Stimulated activated effector memory CD8-positive, alpha-beta T cell treated with anti-CD3 and anti-CD28 coated beads, Interleukin-12 subunit alpha, Interleukin-12 subunit beta, amount 100 ng/mL, for 72 hours (primary cell): ENCODE measurements around the gene KCNE1.
"Not testable (repeated sequence)": the region's sequence is repeated elsewhere in the genome, so short reads cannot be mapped to it uniquely, and the experiment has no call there.

ENCODE experiments used
- ATAC-seq: fragments of 150-1000 bp; cut with Tn5 transposase; 2 replicates; pipeline ENCODE4 v1.10.0; 2021
- DNase-seq, 2 donors: peaks; one replicate each; pipeline ENCODE4 v3.0.0; 2021 to 2022; ENCODE audit warnings: low spot score in 2 of 2
- H3K27ac Mint-ChIP-seq: one replicate; pipeline ENCODE4 v1.8.0; 2022; ENCODE audit warnings: mild to moderate bottlenecking, mixed read lengths
- H3K36me3 Mint-ChIP-seq: one replicate; pipeline ENCODE4 v1.8.0; 2022; ENCODE audit warnings: mild to moderate bottlenecking, mixed read lengths
- H3K4me1 Mint-ChIP-seq: one replicate; pipeline ENCODE4 v1.8.0; 2022; ENCODE audit warnings: mixed read lengths
- H3K4me3 Mint-ChIP-seq: one replicate; pipeline ENCODE4 v1.8.0; 2022; ENCODE audit warnings: mild to moderate bottlenecking, mixed read lengths
- H3K9me3 Mint-ChIP-seq: one replicate; pipeline ENCODE4 v1.8.0; 2022; ENCODE audit warnings: mixed read lengths

The KCNE1 gene

GRCh38 chr21:34511787-34512455, at the start of gene KCNE1:
Gene KCNE1 (minus strand): TSS chr21:34512210. CDS start chr21:34449634, 62,576 bp downstream.
- ATAC-seq (no peak), DNase-seq (no peak)
- H3K4me3 Mint-ChIP-seq: no peak within 1 kb of the TSS
- H3K9me3 Mint-ChIP-seq: no peaks in the 10 kb centered on the region
- peaks cover 8% of the 10 kb centered on the region for H3K4me1 Mint-ChIP-seq
- H3K27ac Mint-ChIP-seq: no peak within 1 kb of the TSS
- no peaks in the 10 kb centered on the region for H3K36me3 Mint-ChIP-seq

GRCh38 chr21:34561806-34562205, 49.8 kb upstream of the KCNE1 start:
- no peaks in the 10 kb centered on the region for H3K36me3 Mint-ChIP-seq

GRCh38 chr21:34560609-34561008, 48.6 kb upstream of the KCNE1 start:
- no peak for DNase-seq
- Mint-ChIP-seq H3K9me3 (no peaks in the 10 kb centered on the region), H3K36me3 (no peaks in the 10 kb centered on the region), H3K4me1 (no peaks in the 10 kb centered on the region), H3K4me3 (no peak overlapping the region), H3K27ac (no peak overlapping the region)
- ATAC-seq: no peak

More at GRCh38 chr21:34561806-34562205, 49.8 kb upstream of the KCNE1 start:
- no peak overlapping the region for H3K27ac Mint-ChIP-seq
- DNase-seq: no peak
- no peaks in the 10 kb centered on the region for H3K4me1 Mint-ChIP-seq
- H3K4me3 Mint-ChIP-seq: no peak overlapping the region
- no peaks in the 10 kb centered on the region for H3K9me3 Mint-ChIP-seq
- ATAC-seq: no peak

- Mint-ChIP-seq H3K9me3 (peaks cover 1% of the 10 kb centered on the region), H3K27ac (no peak overlapping the region), H3K4me3 (no peak overlapping the region), H3K36me3 (no peaks in the 10 kb centered on the region), H3K4me1 (no peaks in the 10 kb centered on the region)
- ATAC-seq: no peak
- DNase-seq: no peak
These were observed 48.0 kb upstream of the KCNE1 start for GRCh38 chr21:34560021-34560420.

GRCh38 chr21:34559089-34559631, 47.1 kb upstream of the KCNE1 start:
- Mint-ChIP-seq H3K4me1 (no peaks in the 10 kb centered on the region), H3K36me3 (no peaks in the 10 kb centered on the region), H3K4me3 (no peak overlapping the region), H3K27ac (no peak overlapping the region), H3K9me3 (peaks cover 6% of the 10 kb centered on the region)
- DNase-seq: no peak
- ATAC-seq: no peak

- H3K36me3 Mint-ChIP-seq: no peaks in the 10 kb centered on the region
- DNase-seq (no peak), ATAC-seq (no peak)
- no peaks in the 10 kb centered on the region for H3K4me1 Mint-ChIP-seq
- H3K4me3 Mint-ChIP-seq: no peak overlapping the region
- no peak overlapping the region for H3K27ac Mint-ChIP-seq
- H3K9me3 Mint-ChIP-seq: peaks cover 6% of the 10 kb centered on the region
These were observed 46.2 kb upstream of the KCNE1 start for GRCh38 chr21:34558166-34558565.

GRCh38 chr21:34557261-34557660, 45.3 kb upstream of the KCNE1 start:
- Mint-ChIP-seq H3K4me3 (no peak overlapping the region), H3K27ac (no peak overlapping the region), H3K4me1 (no peaks in the 10 kb centered on the region), H3K36me3 (no peaks in the 10 kb centered on the region), H3K9me3 (peaks cover 6% of the 10 kb centered on the region)
- DNase-seq (no peak), ATAC-seq (peak; percentile 21)

- H3K4me3 Mint-ChIP-seq, H3K9me3 Mint-ChIP-seq, H3K36me3 Mint-ChIP-seq, ATAC-seq, DNase-seq, H3K4me1 Mint-ChIP-seq, H3K27ac Mint-ChIP-seq: not testable (repeated sequence)
These were observed 42.7 kb upstream of the KCNE1 start for GRCh38 chr21:34554670-34555069.

- peaks cover 6% of the 10 kb centered on the region for H3K9me3 Mint-ChIP-seq
- DNase-seq (no peak), ATAC-seq (no peak)
- H3K36me3 Mint-ChIP-seq: no peaks in the 10 kb centered on the region
- H3K27ac Mint-ChIP-seq: no peak overlapping the region
- peaks cover under 1% of the 10 kb centered on the region for H3K4me1 Mint-ChIP-seq
- no peak overlapping the region for H3K4me3 Mint-ChIP-seq
These were observed 42.2 kb upstream of the KCNE1 start for GRCh38 chr21:34554227-34554626.

GRCh38 chr21:34553151-34553952, 41.3 kb upstream of the KCNE1 start:
- peaks cover 6% of the 10 kb centered on the region for H3K9me3 Mint-ChIP-seq
- ATAC-seq (no peak), DNase-seq (no peak)
- no peak overlapping the region for H3K27ac Mint-ChIP-seq
- H3K4me1 Mint-ChIP-seq: peaks cover 6% of the 10 kb centered on the region
- H3K36me3 Mint-ChIP-seq: no peaks in the 10 kb centered on the region
- no peak overlapping the region for H3K4me3 Mint-ChIP-seq

GRCh38 chr21:34552360-34553098, 40.5 kb upstream of the KCNE1 start:
- Mint-ChIP-seq H3K27ac (no peak overlapping the region), H3K9me3 (peaks cover 6% of the 10 kb centered on the region), H3K4me3 (no peak overlapping the region), H3K4me1 (peaks cover 6% of the 10 kb centered on the region), H3K36me3 (no peaks in the 10 kb centered on the region)
- no peak for ATAC-seq
- DNase-seq: no peak

- DNase-seq: no peak
- Mint-ChIP-seq H3K4me1 (peaks cover 17% of the 10 kb centered on the region), H3K36me3 (no peaks in the 10 kb centered on the region), H3K9me3 (peaks cover 6% of the 10 kb centered on the region), H3K27ac (no peak overlapping the region), H3K4me3 (no peak overlapping the region)
- ATAC-seq: no peak
These were observed 38.3 kb upstream of the KCNE1 start for GRCh38 chr21:34550182-34550799.

- peaks cover 28% of the 10 kb centered on the region for H3K4me1 Mint-ChIP-seq
- no peak overlapping the region for H3K27ac Mint-ChIP-seq
- peaks cover 1% of the 10 kb centered on the region for H3K36me3 Mint-ChIP-seq
- H3K4me3 Mint-ChIP-seq: no peak overlapping the region
- H3K9me3 Mint-ChIP-seq: no peaks in the 10 kb centered on the region
- ATAC-seq (peak; percentile 75), DNase-seq (no peak)
These were observed 36.9 kb upstream of the KCNE1 start for GRCh38 chr21:34548781-34549376.

GRCh38 chr21:34546542-34546941, 34.5 kb upstream of the KCNE1 start:
- H3K4me3 Mint-ChIP-seq: no peak overlapping the region
- DNase-seq (no peak), ATAC-seq (no peak)
- H3K36me3 Mint-ChIP-seq: peaks cover 5% of the 10 kb centered on the region
- no peak overlapping the region for H3K27ac Mint-ChIP-seq
- no peaks in the 10 kb centered on the region for H3K9me3 Mint-ChIP-seq
- peaks cover 35% of the 10 kb centered on the region for H3K4me1 Mint-ChIP-seq
